ENCODE results near the gene CSNK1G1. TPM values are rescaled to one million over a fixed set of nuclear protein-coding genes. Genes with fewer than 3 reads are reported as not detected.
A peak's percentile ranks its signal among the peaks of the same experiment; 100 is the strongest.
"Not testable (repeated sequence)": the region's sequence is repeated elsewhere in the genome, so short reads cannot be mapped to it uniquely, and the experiment has no call there.

Gene CSNK1G1
- total and polyA plus RNA-seq, 3 donors from 2014 or later = 32.7 to 77.5 (median 59.6) TPM

DNA sequence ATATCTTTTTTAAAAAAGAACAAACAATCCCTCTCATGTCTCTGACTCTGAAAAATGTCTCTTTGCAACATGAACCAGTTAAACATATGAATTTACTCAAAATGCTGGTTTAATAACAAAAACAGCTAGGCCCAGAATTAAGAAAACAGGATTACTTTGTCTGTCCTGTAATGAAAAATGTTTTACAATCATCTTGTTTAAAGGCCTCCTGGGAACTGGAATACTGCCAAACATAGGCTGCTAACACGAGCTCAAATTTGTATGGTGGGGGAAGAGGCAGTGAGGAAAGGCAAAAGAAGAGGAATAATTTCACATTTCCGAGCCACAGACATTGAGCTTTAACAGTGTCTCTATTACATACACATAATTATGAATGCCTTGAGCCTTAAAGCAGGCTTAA lies 131.5 kb downstream of the CSNK1G1 start:
- no peaks in the 10 kb centered on the region for H3K9me3 ChIP-seq
- WGBS, 2 donors = 34% methylated on average over 2 of the region's 2 CpGs
- H3K27ac ChIP-seq = no peak overlapping the region
- H3K4me1 ChIP-seq = no peaks in the 10 kb centered on the region
- no peaks in the 10 kb centered on the region for H3K27me3 ChIP-seq
- H3K4me3 ChIP-seq = no peak overlapping the region
- intact Hi-C loops (cut with DNase I; ENCODE audit: low total_unique reads) = no loop called here
- peak; percentile 52 for DNase-seq
- TF ChIP-seq POLR2A (IDR thresholded peaks at IDR 0.05) = no peak
- TF ChIP-seq, protein P1, sequence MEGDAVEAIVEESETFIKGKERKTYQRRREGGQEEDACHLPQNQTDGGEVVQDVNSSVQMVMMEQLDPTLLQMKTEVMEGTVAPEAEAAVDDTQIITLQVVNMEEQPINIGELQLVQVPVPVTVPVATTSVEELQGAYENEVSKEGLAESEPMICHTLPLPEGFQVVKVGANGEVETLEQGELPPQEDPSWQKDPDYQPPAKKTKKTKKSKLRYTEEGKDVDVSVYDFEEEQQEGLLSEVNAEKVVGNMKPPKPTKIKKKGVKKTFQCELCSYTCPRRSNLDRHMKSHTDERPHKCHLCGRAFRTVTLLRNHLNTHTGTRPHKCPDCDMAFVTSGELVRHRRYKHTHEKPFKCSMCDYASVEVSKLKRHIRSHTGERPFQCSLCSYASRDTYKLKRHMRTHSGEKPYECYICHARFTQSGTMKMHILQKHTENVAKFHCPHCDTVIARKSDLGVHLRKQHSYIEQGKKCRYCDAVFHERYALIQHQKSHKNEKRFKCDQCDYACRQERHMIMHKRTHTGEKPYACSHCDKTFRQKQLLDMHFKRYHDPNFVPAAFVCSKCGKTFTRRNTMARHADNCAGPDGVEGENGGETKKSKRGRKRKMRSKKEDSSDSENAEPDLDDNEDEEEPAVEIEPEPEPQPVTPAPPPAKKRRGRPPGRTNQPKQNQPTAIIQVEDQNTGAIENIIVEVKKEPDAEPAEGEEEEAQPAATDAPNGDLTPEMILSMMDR (IDR thresholded peaks at IDR 0.05) = no peak
- H3K36me3 ChIP-seq (ENCODE audit: low read depth, missing control alignments) = no peaks in the 10 kb centered on the region

DNA sequence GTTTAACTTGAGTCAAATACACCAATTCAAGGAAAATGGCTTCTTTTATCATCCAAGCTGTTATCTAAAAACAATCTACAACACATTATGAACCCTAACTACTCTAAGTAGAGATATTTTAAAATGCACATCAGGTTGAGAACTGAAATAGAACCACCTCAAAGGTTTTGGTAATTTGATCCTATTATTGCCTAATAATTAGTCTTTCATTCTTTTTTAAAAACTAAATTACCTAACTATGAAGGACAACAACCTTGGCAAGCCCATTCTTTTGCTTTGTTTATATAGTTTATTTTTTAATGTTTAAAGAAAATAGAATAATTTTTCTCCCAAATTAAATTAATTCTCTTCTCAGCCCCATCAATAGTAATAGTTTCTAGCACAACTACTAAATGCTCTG lies 132.1 kb downstream of the CSNK1G1 start:
- intact Hi-C loops (cut with DNase I; ENCODE audit: low total_unique reads) = no loop called here
- no peak overlapping the region for H3K27ac ChIP-seq

DNA sequence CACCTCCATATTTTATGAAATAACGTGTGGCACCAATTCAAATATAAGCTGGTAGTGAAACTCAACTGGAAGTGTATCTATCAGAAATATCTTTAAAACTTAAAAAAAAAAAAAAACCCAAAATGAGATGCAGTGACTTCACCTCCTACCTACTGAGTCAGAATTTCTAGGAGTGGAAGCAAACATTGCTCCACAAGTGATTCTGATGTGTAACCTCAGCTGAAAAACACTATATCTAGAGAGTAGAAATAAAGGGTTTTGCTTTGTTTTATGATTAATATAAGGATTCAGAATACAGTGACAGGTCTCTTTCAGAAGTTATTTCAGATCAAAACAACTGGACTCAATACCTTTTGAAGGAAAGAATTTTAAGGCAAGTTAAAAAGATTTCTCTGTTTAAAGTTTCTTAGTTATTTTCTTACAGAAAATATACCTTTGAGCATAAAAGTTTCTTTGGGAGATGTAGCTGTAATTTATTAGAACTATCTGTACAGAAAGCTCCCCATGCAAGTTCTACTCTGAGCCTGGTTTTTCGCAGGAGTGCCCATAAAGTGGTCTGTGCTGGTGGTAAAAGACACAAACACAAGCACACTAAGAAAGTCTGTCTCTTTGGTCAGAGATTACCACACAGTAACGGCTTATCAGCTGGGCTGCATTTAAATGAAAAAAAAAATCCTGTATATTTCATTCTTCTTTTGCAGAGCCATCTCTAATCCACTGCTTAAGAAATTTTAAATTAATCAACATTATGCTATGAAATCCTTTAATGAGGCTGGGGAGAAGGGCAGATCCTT lies 133.2 kb downstream of the CSNK1G1 start:
- TF ChIP-seq, protein P1 (IDR thresholded peaks at IDR 0.05) = no peak
- TF ChIP-seq POLR2A (IDR thresholded peaks at IDR 0.05) = no peak
- DNase-seq = no peak
- Histone ChIP-seq H3K27me3 (no peaks in the 10 kb centered on the region), H3K27ac (no peak overlapping the region), H3K9me3 (no peaks in the 10 kb centered on the region), H3K4me1 (no peaks in the 10 kb centered on the region), H3K4me3 (no peak overlapping the region), H3K36me3 (ENCODE audit: low read depth, missing control alignments) (no peaks in the 10 kb centered on the region)
- intact Hi-C loops (cut with DNase I; ENCODE audit: low total_unique reads) = no loop called here
- WGBS, 2 donors = 76 to 85% methylated on average over 3 of the region's 3 CpGs

More for the DNA sequence above, 132.1 kb downstream of the CSNK1G1 start:
- H3K27me3 ChIP-seq = no peaks in the 10 kb centered on the region
- H3K4me3 ChIP-seq = no peak overlapping the region
- DNase-seq = no peak
- TF ChIP-seq, protein P1 (IDR thresholded peaks at IDR 0.05) = no peak
- no peak for TF ChIP-seq POLR2A (IDR thresholded peaks at IDR 0.05)
- H3K4me1 ChIP-seq = no peaks in the 10 kb centered on the region
- H3K36me3 ChIP-seq (ENCODE audit: low read depth, missing control alignments) = no peaks in the 10 kb centered on the region
- H3K9me3 ChIP-seq = no peaks in the 10 kb centered on the region

DNA sequence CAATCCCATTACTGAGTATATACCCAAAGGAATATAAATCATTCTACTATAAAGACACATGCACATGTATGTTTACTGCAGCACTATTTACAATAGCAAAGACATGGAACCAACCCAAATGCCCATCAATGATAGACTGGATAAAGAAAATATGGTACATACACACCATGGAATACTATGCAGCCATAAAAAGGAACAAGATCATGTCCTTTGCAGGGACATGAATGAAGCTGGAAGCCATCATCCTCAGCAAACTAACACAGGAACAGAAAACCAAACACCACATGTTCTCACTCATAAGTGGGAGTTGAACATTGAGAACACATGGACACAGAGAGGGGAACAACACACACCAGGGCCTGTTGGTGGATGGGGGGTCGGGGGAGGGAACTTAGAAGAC lies 134.1 kb downstream of the CSNK1G1 start:
- intact Hi-C loops (cut with DNase I; ENCODE audit: low total_unique reads); DNase-seq; H3K27ac ChIP-seq; H3K9me3 ChIP-seq; H3K4me1 ChIP-seq; H3K36me3 ChIP-seq (ENCODE audit: low read depth, missing control alignments); H3K4me3 ChIP-seq; H3K27me3 ChIP-seq: not testable (repeated sequence)
- WGBS, 2 donors = 93 to 94% methylated on average over 1 of the region's 1 CpG

DNA sequence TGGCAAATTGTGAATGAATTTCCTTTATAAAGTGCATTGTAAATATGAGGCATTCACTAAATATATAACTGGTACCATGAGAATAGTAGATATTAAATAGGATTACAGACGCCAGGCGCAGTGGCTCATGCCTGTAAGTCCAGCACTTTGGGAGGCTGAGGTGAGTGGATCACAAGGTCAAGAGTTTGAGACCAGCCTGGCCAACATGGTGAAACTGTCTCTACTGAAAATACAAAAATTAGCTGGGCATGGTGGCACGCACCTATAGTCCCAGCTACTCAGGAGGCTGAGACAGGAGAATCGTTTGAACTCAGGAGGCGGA lies 138.6 kb downstream of the CSNK1G1 start:
- H3K9me3 ChIP-seq; DNase-seq; H3K27ac ChIP-seq; intact Hi-C loops (cut with DNase I; ENCODE audit: low total_unique reads); H3K27me3 ChIP-seq; H3K36me3 ChIP-seq (ENCODE audit: low read depth, missing control alignments); H3K4me3 ChIP-seq: not testable (repeated sequence)
- WGBS, 2 donors = 73 to 83% methylated on average over 5 of the region's 5 CpGs
- H3K4me1 ChIP-seq = peaks cover 10% of the 10 kb centered on the region
